HG02759 (cell line): ENCODE data around the gene USP17L22.
"Not testable (repeated sequence)": the region's sequence is repeated elsewhere in the genome, so short reads cannot be mapped to it uniquely, and the experiment has no call there.

Experiments used
- ATAC-seq: cut with Tn5 transposase; IDR thresholded peaks from one replicate; pipeline ENCODE4 v1.9.1; 2021; ENCODE audit warnings: mild to moderate bottlenecking, moderate library complexity; ENCODE audit not compliant: unreplicated experiment

The USP17L22 gene, protein sequence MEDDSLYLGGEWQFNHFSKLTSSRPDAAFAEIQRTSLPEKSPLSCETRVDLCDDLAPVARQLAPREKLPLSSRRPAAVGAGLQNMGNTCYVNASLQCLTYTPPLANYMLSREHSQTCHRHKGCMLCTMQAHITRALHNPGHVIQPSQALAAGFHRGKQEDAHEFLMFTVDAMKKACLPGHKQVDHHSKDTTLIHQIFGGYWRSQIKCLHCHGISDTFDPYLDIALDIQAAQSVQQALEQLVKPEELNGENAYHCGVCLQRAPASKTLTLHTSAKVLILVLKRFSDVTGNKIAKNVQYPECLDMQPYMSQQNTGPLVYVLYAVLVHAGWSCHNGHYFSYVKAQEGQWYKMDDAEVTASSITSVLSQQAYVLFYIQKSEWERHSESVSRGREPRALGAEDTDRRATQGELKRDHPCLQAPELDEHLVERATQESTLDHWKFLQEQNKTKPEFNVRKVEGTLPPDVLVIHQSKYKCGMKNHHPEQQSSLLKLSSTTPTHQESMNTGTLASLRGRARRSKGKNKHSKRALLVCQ

DNA sequence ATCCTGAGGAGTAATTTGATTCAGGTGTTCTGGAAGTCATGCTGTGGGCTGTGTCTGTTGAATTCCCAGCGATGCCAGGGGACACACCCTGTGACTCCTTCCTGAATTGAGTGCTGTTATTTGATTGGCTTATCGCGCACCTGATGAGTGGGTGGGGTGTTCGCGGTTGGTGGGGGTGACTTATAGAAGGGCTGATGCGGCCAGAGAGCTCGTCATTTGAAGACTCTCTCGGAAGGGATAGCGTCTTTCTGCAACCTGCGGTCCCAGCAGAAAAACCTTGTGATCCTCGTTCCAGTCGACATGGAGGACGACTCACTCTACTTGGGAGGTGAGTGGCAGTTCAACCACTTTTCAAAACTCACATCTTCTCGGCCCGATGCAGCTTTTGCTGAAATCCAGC, at the start of gene USP17L22:
USP17L22 (plus strand) TSS at position 301 of the 400 bp plus-strand sequence; CDS start at position 301, 0 bp downstream.
- not testable (repeated sequence) for ATAC-seq

DNA sequence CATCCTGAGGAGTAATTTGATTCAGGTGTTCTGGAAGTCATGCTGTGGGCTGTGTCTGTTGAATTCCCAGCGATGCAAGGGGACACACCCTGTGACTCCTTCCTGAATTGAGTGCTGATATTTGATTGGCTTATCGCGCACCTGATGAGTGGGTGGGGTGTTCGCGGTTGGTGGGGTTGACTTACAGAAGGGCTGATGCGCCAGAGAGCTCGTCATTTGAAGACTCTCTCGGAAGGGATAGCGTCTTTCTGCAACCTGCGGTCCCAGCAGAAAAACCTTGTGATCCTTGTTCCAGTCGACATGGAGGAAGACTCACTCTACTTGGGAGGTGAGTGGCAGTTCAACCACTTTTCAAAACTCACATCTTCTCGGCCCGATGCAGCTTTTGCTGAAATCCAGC, 47.6 kb upstream of the USP17L22 start, which contains the start of gene USP17L12:
USP17L12 (plus strand) TSS at position 301 of the 400 bp plus-strand sequence; CDS start at position 301, 0 bp downstream.
- not testable (repeated sequence) for ATAC-seq

DNA sequence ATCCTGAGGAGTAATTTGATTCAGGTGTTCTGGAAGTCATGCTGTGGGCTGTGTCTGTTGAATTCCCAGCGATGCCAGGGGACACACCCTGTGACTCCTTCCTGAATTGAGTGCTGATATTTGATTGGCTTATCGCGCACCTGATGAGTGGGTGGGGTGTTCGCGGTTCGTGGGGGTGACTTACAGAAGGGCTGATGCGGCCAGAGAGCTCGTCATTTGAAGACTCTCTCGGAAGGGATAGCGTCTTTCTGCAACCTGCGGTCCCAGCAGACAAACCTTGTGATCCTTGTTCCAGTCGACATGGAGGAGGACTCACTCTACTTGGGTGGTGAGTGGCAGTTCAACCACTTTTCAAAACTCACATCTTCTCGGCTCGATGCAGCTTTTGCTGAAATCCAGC, 42.8 kb upstream of the USP17L22 start, which contains the start of gene USP17L13:
USP17L13 (plus strand) TSS at position 301 of the 400 bp plus-strand sequence; CDS start at position 301, 0 bp downstream.
- not testable (repeated sequence) for ATAC-seq

DNA sequence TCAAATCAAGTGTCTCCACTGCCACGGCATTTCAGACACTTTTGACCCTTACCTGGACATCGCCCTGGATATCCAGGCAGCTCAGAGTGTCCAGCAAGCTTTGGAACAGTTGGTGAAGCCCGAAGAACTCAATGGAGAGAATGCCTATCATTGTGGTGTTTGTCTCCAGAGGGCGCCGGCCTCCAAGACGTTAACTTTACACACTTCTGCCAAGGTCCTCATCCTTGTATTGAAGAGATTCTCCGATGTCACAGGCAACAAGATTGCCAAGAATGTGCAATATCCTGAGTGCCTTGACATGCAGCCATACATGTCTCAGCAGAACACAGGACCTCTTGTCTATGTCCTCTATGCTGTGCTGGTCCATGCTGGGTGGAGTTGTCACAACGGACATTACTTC, 37.2 kb upstream of the USP17L22 start:
- ATAC-seq = not testable (repeated sequence)

DNA sequence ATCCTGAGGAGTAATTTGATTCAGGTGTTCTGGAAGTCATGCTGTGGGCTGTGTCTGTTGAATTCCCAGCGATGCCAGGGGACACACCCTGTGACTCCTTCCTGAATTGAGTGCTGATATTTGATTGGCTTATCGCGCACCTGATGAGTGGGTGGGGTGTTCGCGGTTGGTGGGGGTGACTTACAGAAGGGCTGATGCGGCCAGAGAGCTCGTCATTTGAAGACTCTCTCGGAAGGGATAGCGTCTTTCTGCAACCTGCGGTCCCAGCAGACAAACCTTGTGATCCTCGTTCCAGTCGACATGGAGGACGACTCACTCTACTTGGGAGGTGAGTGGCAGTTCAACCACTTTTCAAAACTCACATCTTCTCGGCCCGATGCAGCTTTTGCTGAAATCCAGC, 33.3 kb upstream of the USP17L22 start, which contains the start of gene USP17L15:
USP17L15 (plus strand) TSS at position 301 of the 400 bp plus-strand sequence; CDS start at position 301, 0 bp downstream.
- ATAC-seq = not testable (repeated sequence)

DNA sequence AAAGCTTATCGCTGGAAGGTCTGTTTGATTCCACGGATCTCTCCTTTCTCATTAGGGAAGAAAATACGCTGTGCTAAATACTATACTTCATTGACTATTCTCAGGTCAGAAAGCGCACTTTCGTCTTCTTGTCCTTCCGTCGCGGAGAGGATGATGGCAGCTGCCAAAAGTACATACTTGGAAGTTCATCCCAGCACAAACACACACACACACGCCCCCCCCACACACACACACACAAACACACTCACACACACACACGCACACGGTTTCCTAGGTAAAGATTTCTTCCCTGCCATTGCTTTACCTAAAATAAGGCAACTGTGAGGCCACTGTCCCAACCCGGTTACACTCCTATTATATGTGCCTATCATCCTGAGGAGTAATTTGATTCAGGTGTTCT, 29.0 kb upstream of the USP17L22 start:
- not testable (repeated sequence) for ATAC-seq

DNA sequence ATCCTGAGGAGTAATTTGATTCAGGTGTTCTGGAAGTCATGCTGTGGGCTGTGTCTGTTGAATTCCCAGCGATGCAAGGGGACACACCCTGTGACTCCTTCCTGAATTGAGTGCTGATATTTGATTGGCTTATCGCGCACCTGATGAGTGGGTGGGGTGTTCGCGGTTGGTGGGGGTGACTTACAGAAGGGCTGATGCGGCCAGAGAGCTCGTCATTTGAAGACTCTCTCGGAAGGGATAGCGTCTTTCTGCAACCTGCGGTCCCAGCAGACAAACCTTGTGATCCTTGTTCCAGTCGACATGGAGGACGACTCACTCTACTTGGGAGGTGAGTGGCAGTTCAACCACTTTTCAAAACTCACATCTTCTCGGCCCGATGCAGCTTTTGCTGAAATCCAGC, 23.8 kb upstream of the USP17L22 start, which contains the start of gene USP17L17:
USP17L17 (plus strand) TSS at position 301 of the 400 bp plus-strand sequence; CDS start at position 301, 0 bp downstream.
- ATAC-seq = not testable (repeated sequence)

DNA sequence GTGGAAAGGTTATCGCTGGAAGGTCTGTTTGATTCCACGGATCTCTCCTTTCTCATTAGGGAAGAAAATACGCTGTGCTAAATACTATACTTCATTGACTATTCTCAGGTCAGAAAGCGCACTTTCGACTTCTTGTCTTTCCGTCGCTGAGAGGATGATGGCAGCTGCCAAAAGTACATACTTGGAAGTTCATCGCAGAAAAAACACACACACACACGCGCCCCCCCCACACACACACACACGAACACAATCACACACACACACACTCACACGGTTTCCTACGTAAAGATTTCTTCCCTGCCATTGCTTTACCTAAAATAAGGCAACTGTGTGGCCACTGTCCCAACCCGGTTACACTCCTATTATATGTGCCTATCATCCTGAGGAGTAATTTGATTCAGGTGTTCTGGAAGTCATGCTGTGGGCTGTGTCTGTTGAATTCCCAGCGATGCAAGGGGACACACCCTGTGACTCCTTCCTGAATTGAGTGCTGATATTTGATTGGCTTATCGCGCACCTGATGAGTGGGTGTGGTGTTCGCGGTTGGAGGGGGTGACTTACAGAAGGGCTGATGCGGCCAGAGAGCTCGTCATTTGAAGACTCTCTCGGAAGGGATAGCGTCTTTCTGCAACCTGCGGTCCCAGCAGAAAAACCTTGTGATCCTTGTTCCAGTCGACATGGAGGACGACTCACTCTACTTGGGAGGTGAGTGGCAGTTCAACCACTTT, 19.3 kb upstream of the USP17L22 start, which contains the start of gene USP17L18:
USP17L18 (plus strand) TSS at position 678 of the 728 bp plus-strand sequence; CDS start at position 678, 0 bp downstream.
- not testable (repeated sequence) for ATAC-seq

DNA sequence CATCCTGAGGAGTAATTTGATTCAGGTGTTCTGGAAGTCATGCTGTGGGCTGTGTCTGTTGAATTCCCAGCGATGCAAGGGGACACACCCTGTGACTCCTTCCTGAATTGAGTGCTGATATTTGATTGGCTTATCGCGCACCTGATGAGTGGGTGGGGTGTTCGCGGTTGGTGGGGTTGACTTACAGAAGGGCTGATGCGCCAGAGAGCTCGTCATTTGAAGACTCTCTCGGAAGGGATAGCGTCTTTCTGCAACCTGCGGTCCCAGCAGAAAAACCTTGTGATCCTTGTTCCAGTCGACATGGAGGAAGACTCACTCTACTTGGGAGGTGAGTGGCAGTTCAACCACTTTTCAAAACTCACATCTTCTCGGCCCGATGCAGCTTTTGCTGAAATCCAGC, 14.3 kb upstream of the USP17L22 start, which contains the start of gene USP17L19:
USP17L19 (plus strand) TSS at position 301 of the 400 bp plus-strand sequence; CDS start at position 301, 0 bp downstream.
- ATAC-seq = not testable (repeated sequence)

DNA sequence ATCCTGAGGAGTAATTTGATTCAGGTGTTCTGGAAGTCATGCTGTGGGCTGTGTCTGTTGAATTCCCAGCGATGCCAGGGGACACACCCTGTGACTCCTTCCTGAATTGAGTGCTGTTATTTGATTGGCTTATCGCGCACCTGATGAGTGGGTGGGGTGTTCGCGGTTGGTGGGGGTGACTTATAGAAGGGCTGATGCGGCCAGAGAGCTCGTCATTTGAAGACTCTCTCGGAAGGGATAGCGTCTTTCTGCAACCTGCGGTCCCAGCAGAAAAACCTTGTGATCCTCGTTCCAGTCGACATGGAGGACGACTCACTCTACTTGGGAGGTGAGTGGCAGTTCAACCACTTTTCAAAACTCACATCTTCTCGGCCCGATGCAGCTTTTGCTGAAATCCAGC, 9.6 kb upstream of the USP17L22 start, which contains the start of gene USP17L20:
USP17L20 (plus strand) TSS at position 301 of the 400 bp plus-strand sequence; CDS start at position 301, 0 bp downstream.
- ATAC-seq = not testable (repeated sequence)

DNA sequence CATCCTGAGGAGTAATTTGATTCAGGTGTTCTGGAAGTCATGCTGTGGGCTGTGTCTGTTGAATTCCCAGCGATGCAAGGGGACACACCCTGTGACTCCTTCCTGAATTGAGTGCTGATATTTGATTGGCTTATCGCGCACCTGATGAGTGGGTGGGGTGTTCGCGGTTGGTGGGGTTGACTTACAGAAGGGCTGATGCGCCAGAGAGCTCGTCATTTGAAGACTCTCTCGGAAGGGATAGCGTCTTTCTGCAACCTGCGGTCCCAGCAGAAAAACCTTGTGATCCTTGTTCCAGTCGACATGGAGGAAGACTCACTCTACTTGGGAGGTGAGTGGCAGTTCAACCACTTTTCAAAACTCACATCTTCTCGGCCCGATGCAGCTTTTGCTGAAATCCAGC, 4.8 kb upstream of the USP17L22 start, which contains the start of gene USP17L21:
USP17L21 (plus strand) TSS at position 301 of the 400 bp plus-strand sequence; CDS start at position 301, 0 bp downstream.
- not testable (repeated sequence) for ATAC-seq

DNA sequence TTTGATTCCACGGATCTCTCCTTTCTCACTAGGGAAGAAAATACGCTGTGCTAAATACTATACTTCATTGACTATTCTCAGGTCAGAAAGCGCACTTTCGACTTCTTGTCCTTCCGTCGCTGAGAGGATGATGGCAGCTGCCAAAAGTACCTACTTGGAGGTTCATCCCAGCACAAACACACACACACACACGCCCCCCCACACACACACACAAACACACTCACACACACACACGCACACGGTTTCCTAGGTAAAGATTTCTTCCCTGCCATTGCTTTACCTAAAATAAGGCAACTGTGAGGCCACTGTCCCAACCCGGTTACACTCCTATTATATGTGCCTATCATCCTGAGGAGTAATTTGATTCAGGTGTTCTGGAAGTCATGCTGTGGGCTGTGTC, 4.3 kb downstream of the USP17L22 start:
- ATAC-seq = not testable (repeated sequence)
